ES-I3 (cell line): ENCODE results near the gene PDCD1.
"Not testable (repeated sequence)": the region's sequence is repeated elsewhere in the genome, so short reads cannot be mapped to it uniquely, and the experiment has no call there.

Experiments used
- H3K36me3 ChIP-seq: 2 replicates; pipeline ENCODE4 v1.6.1; 2013; ENCODE audit warnings: mild to moderate bottlenecking, low read length, control low read depth, moderate library complexity; ENCODE audit not compliant: insufficient read depth
- H3K4me1 ChIP-seq: 2 replicates; pipeline ENCODE4 v1.6.1; 2013; ENCODE audit warnings: mild to moderate bottlenecking, control low read depth, low read length; ENCODE audit not compliant: insufficient read depth
- H3K9ac ChIP-seq: 2 replicates; pipeline ENCODE4 v1.6.1; 2013; ENCODE audit warnings: low read depth, mild to moderate bottlenecking, low read length, moderate library complexity
- H3K9me3 ChIP-seq: 2 replicates; pipeline ENCODE4 v1.6.1; 2013; ENCODE audit warnings: mild to moderate bottlenecking, low read length, moderate library complexity; ENCODE audit not compliant: control insufficient read depth, insufficient read depth

The PDCD1 gene

GRCh38 chr2:241876528-241877196 is 18.0 kb upstream of the PDCD1 start:
- H3K9ac ChIP-seq: no peak overlapping the region
- no peaks in the 10 kb centered on the region for H3K36me3 ChIP-seq
- H3K9me3 ChIP-seq: no peaks in the 10 kb centered on the region; the same call in 1 of the 2 replicates
- no peaks in the 10 kb centered on the region; the same call in 1 of the 2 replicates for H3K4me1 ChIP-seq

- H3K9ac ChIP-seq, H3K9me3 ChIP-seq, H3K36me3 ChIP-seq, H3K4me1 ChIP-seq: not testable (repeated sequence)
These were observed 17.2 kb upstream of the PDCD1 start for GRCh38 chr2:241875754-241876527.

GRCh38 chr2:241874277-241874925 is 15.7 kb upstream of the PDCD1 start:
- no peaks in the 10 kb centered on the region; the same call in 1 of the 2 replicates for H3K4me1 ChIP-seq

GRCh38 chr2:241873803-241874110 is 15.1 kb upstream of the PDCD1 start:
- Histone ChIP-seq H3K9me3 (no peaks in the 10 kb centered on the region; the same call in 1 of the 2 replicates), H3K4me1 (no peaks in the 10 kb centered on the region; the same call in 1 of the 2 replicates), H3K9ac (no peak overlapping the region), H3K36me3 (no peaks in the 10 kb centered on the region)

More at GRCh38 chr2:241874277-241874925, 15.7 kb upstream of the PDCD1 start:
- Histone ChIP-seq H3K36me3 (no peaks in the 10 kb centered on the region), H3K9me3 (no peaks in the 10 kb centered on the region; the same call in 1 of the 2 replicates), H3K9ac (no peak overlapping the region)

GRCh38 chr2:241873081-241873802 is 14.5 kb upstream of the PDCD1 start:
- no peaks in the 10 kb centered on the region for H3K36me3 ChIP-seq
- H3K9me3 ChIP-seq: no peaks in the 10 kb centered on the region; the same call in 1 of the 2 replicates
- no peaks in the 10 kb centered on the region; the same call in 1 of the 2 replicates for H3K4me1 ChIP-seq
- no peak overlapping the region for H3K9ac ChIP-seq

- H3K9ac ChIP-seq: no peak overlapping the region
- no peaks in the 10 kb centered on the region; the same call in 1 of the 2 replicates for H3K4me1 ChIP-seq
These were observed 13.6 kb upstream of the PDCD1 start for GRCh38 chr2:241872313-241872642.

GRCh38 chr2:241871538-241872312 is 13.0 kb upstream of the PDCD1 start:
- Histone ChIP-seq H3K9me3 (no peaks in the 10 kb centered on the region; the same call in 1 of the 2 replicates), H3K4me1 (no peaks in the 10 kb centered on the region; the same call in 1 of the 2 replicates), H3K36me3 (no peaks in the 10 kb centered on the region), H3K9ac (no peak overlapping the region)

More at GRCh38 chr2:241872313-241872642, 13.6 kb upstream of the PDCD1 start:
- H3K36me3 ChIP-seq: no peaks in the 10 kb centered on the region
- no peaks in the 10 kb centered on the region; the same call in 1 of the 2 replicates for H3K9me3 ChIP-seq

GRCh38 chr2:241870611-241871537 is 12.2 kb upstream of the PDCD1 start:
- Histone ChIP-seq H3K4me1 (no peaks in the 10 kb centered on the region; the same call in 1 of the 2 replicates), H3K9me3 (no peaks in the 10 kb centered on the region; the same call in 1 of the 2 replicates), H3K9ac (no peak overlapping the region)

GRCh38 chr2:241870081-241870541 is 11.4 kb upstream of the PDCD1 start:
- no peaks in the 10 kb centered on the region; the same call in 1 of the 2 replicates for H3K4me1 ChIP-seq
- no peaks in the 10 kb centered on the region; the same call in 1 of the 2 replicates for H3K9me3 ChIP-seq
- H3K36me3 ChIP-seq: no peaks in the 10 kb centered on the region
- H3K9ac ChIP-seq: no peak overlapping the region

More at GRCh38 chr2:241870611-241871537, 12.2 kb upstream of the PDCD1 start:
- H3K36me3 ChIP-seq: no peaks in the 10 kb centered on the region

GRCh38 chr2:241869087-241869961 is 10.6 kb upstream of the PDCD1 start, which contains the start of gene RTP5:
TSS of gene RTP5 (plus strand) at chr2:241869729. CDS start at chr2:241869757, 28 bp downstream.
- H3K9me3 ChIP-seq: no peaks in the 10 kb centered on the region; the same call in 1 of the 2 replicates
- no peak within 1 kb of the TSS for H3K9ac ChIP-seq
- H3K4me1 ChIP-seq: no peaks in the 10 kb centered on the region; the same call in 1 of the 2 replicates
- no peaks in the 10 kb centered on the region for H3K36me3 ChIP-seq

- no peaks in the 10 kb centered on the region; the same call in 1 of the 2 replicates for H3K4me1 ChIP-seq
- no peak overlapping the region for H3K9ac ChIP-seq
- no peaks in the 10 kb centered on the region for H3K9me3 ChIP-seq
- no peaks in the 10 kb centered on the region for H3K36me3 ChIP-seq
These were observed 10.0 kb upstream of the PDCD1 start for GRCh38 chr2:241868661-241869081.
